Endothelial cell of umbilical vein (primary cell): Measurements from ENCODE around the gene EIF2D. TPM values are rescaled to one million over a fixed set of nuclear protein-coding genes. Genes with fewer than 3 reads are reported as not detected.
"Not testable (repeated sequence)": the region's sequence is repeated elsewhere in the genome, so short reads cannot be mapped to it uniquely, and the experiment has no call there.

Source experiments
- BruUV-seq: library from RNA; stranded (reverse); fragments of 400-500 nt; replicated peaks from 2 replicates; lab custom pipeline; 2021; lab: Mats Ljungman, UMichigan
- CTCF ChIA-PET: fragments of 300-600, 350-600 bp; sonication (Branson Sonifier 250); formaldehyde crosslinking; loops from one replicate; lab custom pipeline; 2021; ENCODE audit warnings: antibody characterized with exemption, inconsistent platforms; lab: Charles Lee
- POLR2A ChIA-PET: fragments of 300-600, 350-600 bp; sonication (Branson Sonifier 250); formaldehyde crosslinking; loops from one replicate; lab custom pipeline; 2021; ENCODE audit warnings: antibody characterized with exemption, inconsistent platforms; lab: Charles Lee
- DNase-seq: peaks from one replicate; pipeline ENCODE4 v3.0.0-alpha.2; 2011; ENCODE audit warnings: low read depth, low spot score
- FAIRE-seq: peaks from 2 replicates; lab custom pipeline; 2011; peaks lifted over from hg19 to GRCh38; lab: Jason Lieb, UNC
- H2AFZ ChIP-seq: 2 replicates; pipeline ENCODE4 v1.6.0; 2012; ENCODE audit warnings: low read depth, low read length, control low read depth, inconsistent platforms
- H3K27ac ChIP-seq: 2 replicates; pipeline ENCODE4 v1.5.1; 2011; ENCODE audit warnings: low read depth, mild to moderate bottlenecking, control low read depth, low read length, moderate library complexity; ENCODE audit not compliant: insufficient read depth
- H3K27me3 ChIP-seq, 2 experiments: 2 replicates each; pipeline versions ENCODE4 v1.6.0 to v1.6.1; 2011; ENCODE audit warnings: low read length in 2 of 2, mixed read lengths in 1 of 2; ENCODE audit not compliant: control insufficient read depth in 2 of 2, insufficient read depth in 2 of 2
- H3K36me3 ChIP-seq, 2 experiments: 2 replicates in 1 of 2; 3 replicates in 1 of 2; pipeline ENCODE4 v1.5.1; 2011; ENCODE audit warnings: low read length in 2 of 2, mild to moderate bottlenecking in 1 of 2, moderate library complexity in 1 of 2; ENCODE audit not compliant: control insufficient read depth in 2 of 2, insufficient read depth in 2 of 2; ENCODE audit errors: extremely low read depth in 1 of 2
- H3K4me1 ChIP-seq: 3 replicates; pipeline ENCODE4 v1.5.1; 2011; ENCODE audit warnings: mild to moderate bottlenecking, low read length; ENCODE audit not compliant: control insufficient read depth, insufficient read depth; ENCODE audit errors: extremely low read depth
- H3K4me2 ChIP-seq: 2 replicates; pipeline ENCODE4 v1.6.1; 2011; ENCODE audit warnings: low read length, control low read depth, mixed read lengths; ENCODE audit not compliant: insufficient read depth
- H3K4me3 ChIP-seq, 3 experiments: fragments of 200-600 bp in 1 of 3; sonication (generic), shearing (Covaris generic) in 1 of 3; replicated peaks in 1 of 3; 2 replicates each; pipeline ENCODE4 v1.5.1; 2011 to 2016; ENCODE audit warnings: control low read depth in 3 of 3, low read length in 3 of 3, mild to moderate bottlenecking in 2 of 3, inconsistent platforms in 1 of 3, low read depth in 1 of 3, moderate library complexity in 1 of 3; ENCODE audit not compliant: insufficient read depth in 1 of 3
- H3K79me2 ChIP-seq: 2 replicates; pipeline ENCODE4 v1.6.0; 2012; ENCODE audit warnings: low read length, inconsistent platforms; ENCODE audit not compliant: control insufficient read depth, insufficient read depth
- H3K9ac ChIP-seq: replicated peaks from 2 replicates; pipeline ENCODE3; 2011; ENCODE audit warnings: low read length, control low read depth; ENCODE audit not compliant: insufficient read depth; ENCODE audit errors: extremely low read depth
- H3K9me1 ChIP-seq: replicated peaks from 3 replicates; pipeline ENCODE4 v1.6.0; 2011; ENCODE audit warnings: mild to moderate bottlenecking, low read length; ENCODE audit not compliant: control insufficient read depth, insufficient read depth; ENCODE audit errors: extremely low read depth
- H3K9me3 ChIP-seq: replicated peaks from 2 replicates; pipeline ENCODE4 v1.5.1; 2012; ENCODE audit warnings: low read length, inconsistent platforms; ENCODE audit not compliant: control insufficient read depth, insufficient read depth
- H4K20me1 ChIP-seq: replicated peaks from 2 replicates; pipeline ENCODE3; 2011; ENCODE audit warnings: mild to moderate bottlenecking, low read length; ENCODE audit not compliant: control insufficient read depth, insufficient read depth; ENCODE audit errors: extremely low read depth
- POLR2A ChIP-seq: IDR thresholded peaks from 2 replicates; pipeline ENCODE4 v1.6.1; 2012; ENCODE audit warnings: low read depth, mild to moderate bottlenecking, control low read depth, low read length
- dilution Hi-C: fragments of 300-500 bp; cut with MboI; formaldehyde crosslinking; loops from one replicate; pipeline ENCODE4 v1.15.0; 2019; ENCODE audit warnings: low sequenced_read_pairs; ENCODE audit not compliant: extremely low pct_ligation_motif_present
- intact Hi-C: fragments of 100-400 bp; cut with micrococcal nuclease; formaldehyde crosslinking; loops from one replicate; pipeline ENCODE4 v1.10.0; 2022
- polyA plus RNA-seq, 4 experiments: library from polyadenylated mRNA; depleted of rRNA in 3 of 4; stranded (reverse) in 3 of 4; unstranded in 1 of 4; fragments of >200 nt; gene quantifications; 2 replicates each; pipeline versions ENCODE4 v1.2.1 to v1.2.3, GENCODE V29; 2011 to 2012; ENCODE audit warnings: missing spikeins in 1 of 4
- total RNA-seq: library from RNA; stranded (reverse); gene quantifications from 2 replicates; pipeline ENCODE4 v1.2.3, GENCODE V29; 2021

EIF2D gene
- total and polyA plus RNA-seq, 2 donors (not counting 3 experiments of a cell fraction or from before 2014, with no cell fraction given): 48.0 to 54.1 TPM

GRCh38 chr1:206628916-206629315 is 16.7 kb upstream of the EIF2D start:
- Histone ChIP-seq H3K9ac (no peak overlapping the region), H3K9me1 (no peaks in the 10 kb centered on the region), H3K9me3 (no peaks in the 10 kb centered on the region), H3K4me3 (no peak overlapping the region), H4K20me1 (no peaks in the 10 kb centered on the region), H2AFZ (no peak overlapping the region), H3K4me2 (no peak overlapping the region), H3K27ac (no peak overlapping the region), H3K4me1 (no peaks in the 10 kb centered on the region), H3K36me3 (no peaks in the 10 kb centered on the region), H3K27me3 (peaks cover 4 to 19% of the 10 kb centered on the region in 2 experiments), H3K79me2 (no peaks in the 10 kb centered on the region)
- DNase-seq (no peak), FAIRE-seq (no peak)
- ChIA-PET POLR2A (no interaction called here), CTCF (interaction anchor here (0.9 to 14.5 kb wide), 6 partner anchors 8 to 871 kb away, joined by 3 to 663 read pairs (median 4); partner anchors contain the start of gene EIF2D)
- no peak for TF ChIP-seq POLR2A
- intact Hi-C loops (no loop called here), dilution Hi-C loops (no loop called here)
- BruUV-seq: no TSS peak

GRCh38 chr1:206626396-206626795 is 14.1 kb upstream of the EIF2D start:
- H3K9me3 ChIP-seq, dilution Hi-C loops, H3K9ac ChIP-seq, POLR2A ChIA-PET, H3K9me1 ChIP-seq, H3K4me2 ChIP-seq, DNase-seq, H3K27ac ChIP-seq, intact Hi-C loops, H3K4me1 ChIP-seq, H2AFZ ChIP-seq, H3K36me3 ChIP-seq, H3K79me2 ChIP-seq, H4K20me1 ChIP-seq, BruUV-seq, H3K4me3 ChIP-seq, FAIRE-seq: not testable (repeated sequence)
- peaks cover 13 to 27% of the 10 kb centered on the region in 2 experiments for H3K27me3 ChIP-seq
- CTCF ChIA-PET: interaction anchor here (5.3 kb wide), 1 partner anchor 13 kb away, joined by 43 read pairs; the partner anchor contains the start of gene EIF2D
